Astrocyte (in vitro differentiated cells and primary cell): ENCODE measurements around the gene CCNE1. TPM values are rescaled to one million over a fixed set of nuclear protein-coding genes. Genes with fewer than 3 reads are reported as not detected.
A peak's percentile ranks its signal among the peaks of the same experiment; 100 is the strongest.

Source experiments
- DNase-seq: peaks from one replicate; pipeline ENCODE4 v3.0.0-alpha.2; 2010; ENCODE audit warnings: low read depth
- FAIRE-seq: peaks from 2 replicates; lab custom pipeline; 2011; peaks lifted over from hg19 to GRCh38; lab: Jason Lieb, UNC
- H2AFZ ChIP-seq: 2 replicates; pipeline ENCODE4 v1.6.0; 2012; ENCODE audit warnings: low read depth, low read length, inconsistent platforms
- H3K27ac ChIP-seq: 2 replicates; pipeline ENCODE4 v1.5.1; 2011; ENCODE audit warnings: low read depth, low read length, inconsistent platforms
- H3K27me3 ChIP-seq: 2 replicates; pipeline ENCODE4 v1.6.0; 2011; ENCODE audit warnings: low read length, inconsistent platforms; ENCODE audit not compliant: insufficient read depth
- H3K36me3 ChIP-seq: 2 replicates; pipeline ENCODE4 v1.5.1; 2011; ENCODE audit warnings: low read length, inconsistent platforms; ENCODE audit not compliant: insufficient read depth
- H3K4me1 ChIP-seq: 2 replicates; pipeline ENCODE4 v1.5.1; 2011; ENCODE audit warnings: low read length, inconsistent platforms; ENCODE audit not compliant: insufficient read depth
- H3K4me2 ChIP-seq: 2 replicates; pipeline ENCODE4 v1.6.0; 2012; ENCODE audit warnings: low read length, inconsistent platforms
- H3K4me3 ChIP-seq: 2 replicates; pipeline ENCODE4 v1.5.1; 2011; ENCODE audit warnings: low read depth, mild to moderate bottlenecking, low read length, inconsistent platforms; ENCODE audit not compliant: insufficient read depth
- H3K79me2 ChIP-seq: 2 replicates; pipeline ENCODE4 v1.6.0; 2012; ENCODE audit warnings: mild to moderate bottlenecking, low read length, inconsistent platforms; ENCODE audit not compliant: insufficient read depth
- H3K9ac ChIP-seq: 2 replicates; pipeline ENCODE4 v1.6.0; 2012; ENCODE audit warnings: mild to moderate bottlenecking, low read length, inconsistent platforms
- H3K9me3 ChIP-seq: 2 replicates; pipeline ENCODE4 v1.5.1; 2012; ENCODE audit warnings: low read depth, mild to moderate bottlenecking, low read length, inconsistent platforms; ENCODE audit not compliant: insufficient read depth
- H4K20me1 ChIP-seq: 2 replicates; pipeline ENCODE4 v1.6.0; 2012; ENCODE audit warnings: low read length, inconsistent platforms; ENCODE audit not compliant: insufficient read depth
- H3K27ac Mint-ChIP-seq: one replicate; pipeline ENCODE4 v1.8.0; 2021; ENCODE audit warnings: mild to moderate bottlenecking, mixed read lengths; ENCODE audit not compliant: unreplicated experiment
- H3K27me3 Mint-ChIP-seq: one replicate; pipeline ENCODE4 v1.8.0; 2021; ENCODE audit warnings: low read depth, mixed read lengths; ENCODE audit not compliant: unreplicated experiment
- H3K36me3 Mint-ChIP-seq: one replicate; pipeline ENCODE4 v1.8.0; 2021; ENCODE audit warnings: low read depth, mixed read lengths; ENCODE audit not compliant: unreplicated experiment
- H3K4me1 Mint-ChIP-seq: one replicate; pipeline ENCODE4 v1.8.0; 2021; ENCODE audit warnings: low read depth, mixed read lengths; ENCODE audit not compliant: unreplicated experiment
- H3K4me3 Mint-ChIP-seq: one replicate; pipeline ENCODE4 v1.8.0; 2021; ENCODE audit warnings: mild to moderate bottlenecking, moderate library complexity, mixed read lengths; ENCODE audit not compliant: unreplicated experiment
- H3K9me3 Mint-ChIP-seq: one replicate; pipeline ENCODE4 v1.8.0; 2021; ENCODE audit warnings: mild to moderate bottlenecking, mixed read lengths; ENCODE audit not compliant: unreplicated experiment
- CTCF ChIP-seq: IDR thresholded peaks from 2 replicates; pipeline ENCODE4 v1.5.1; 2011; ENCODE audit warnings: low read depth, mild to moderate bottlenecking, inconsistent platforms, low read length, moderate library complexity; ENCODE audit not compliant: insufficient read depth
- EZH2 ChIP-seq: IDR thresholded peaks from 2 replicates; pipeline ENCODE4 v1.6.1; 2012; ENCODE audit warnings: mild to moderate bottlenecking, low read length, inconsistent platforms; ENCODE audit not compliant: insufficient read depth
- total RNA-seq: library from RNA; stranded (reverse); gene quantifications from 2 replicates; pipeline ENCODE4 v1.2.1, GENCODE V29; 2021

Gene CCNE1
- total RNA-seq, 1 donor from 2014 or later = 8.8 TPM

GRCh38 chr19:29845574-29846176, 33.9 kb downstream of the CCNE1 start:
- H3K36me3 ChIP-seq = no peaks in the 10 kb centered on the region
- no peaks in the 10 kb centered on the region for H4K20me1 ChIP-seq
- peak overlapping the region; percentile 26 for H3K27ac ChIP-seq
- no peaks in the 10 kb centered on the region for H3K27me3 ChIP-seq
- H3K9me3 Mint-ChIP-seq = no peaks in the 10 kb centered on the region
- peak overlapping the region; percentile 50 for H3K27ac Mint-ChIP-seq
- peaks cover 14% of the 10 kb centered on the region for H3K4me1 Mint-ChIP-seq
- peaks cover 7% of the 10 kb centered on the region for H3K27me3 Mint-ChIP-seq
- peaks cover 12% of the 10 kb centered on the region for H3K4me1 ChIP-seq
- DNase-seq (peak; percentile 22), FAIRE-seq (no peak)
- H3K9me3 ChIP-seq = no peaks in the 10 kb centered on the region
- peak overlapping the region; percentile 74 for H3K9ac ChIP-seq
- no peaks in the 10 kb centered on the region for H3K79me2 ChIP-seq
- H3K4me2 ChIP-seq = peak overlapping the region; percentile 98
- TF ChIP-seq EZH2 (no peak), CTCF (no peak)
- peaks cover 3% of the 10 kb centered on the region for H3K36me3 Mint-ChIP-seq
- peak overlapping the region; percentile 76 for H3K4me3 ChIP-seq
- peak overlapping the region; percentile 88 for H3K4me3 Mint-ChIP-seq
- peak overlapping the region; percentile 96 for H2AFZ ChIP-seq

GRCh38 chr19:29849208-29849607, 37.4 kb downstream of the CCNE1 start:
- H3K36me3 Mint-ChIP-seq = no peaks in the 10 kb centered on the region
- no peak for FAIRE-seq

More at GRCh38 chr19:29849208-29849607, 37.4 kb downstream of the CCNE1 start:
- Mint-ChIP-seq H3K9me3 (peaks cover 2% of the 10 kb centered on the region), H3K27me3 (peaks cover 11% of the 10 kb centered on the region), H3K27ac (no peak overlapping the region), H3K4me1 (no peaks in the 10 kb centered on the region), H3K4me3 (no peak overlapping the region)
- Histone ChIP-seq H3K79me2 (no peaks in the 10 kb centered on the region), H3K36me3 (no peaks in the 10 kb centered on the region), H3K27ac (no peak overlapping the region), H4K20me1 (no peaks in the 10 kb centered on the region), H3K9me3 (no peaks in the 10 kb centered on the region), H3K4me2 (no peak overlapping the region), H3K27me3 (no peaks in the 10 kb centered on the region), H3K9ac (no peak overlapping the region), H2AFZ (no peak overlapping the region), H3K4me3 (no peak overlapping the region), H3K4me1 (peaks cover 7% of the 10 kb centered on the region)
- TF ChIP-seq CTCF (no peak), EZH2 (no peak)
- DNase-seq = no peak
